NK-92 (cell line): ENCODE results near the gene ADRA2C.
"Not testable (repeated sequence)": the region's sequence is repeated elsewhere in the genome, so short reads cannot be mapped to it uniquely, and the experiment has no call there.

Experiments used
- DNase-seq: peaks from one replicate; lab custom pipeline; 2025; ENCODE audit not compliant: unreplicated experiment; lab: John Stamatoyannopoulos, UW

Gene ADRA2C

GRCh38 chr4:3810796-3811485 is 44.8 kb downstream of the ADRA2C start:
- DNase-seq = no peak

- DNase-seq = no peak
These were observed 45.4 kb downstream of the ADRA2C start for GRCh38 chr4:3811621-3812020.

GRCh38 chr4:3812211-3812934 is 46.2 kb downstream of the ADRA2C start:
- DNase-seq = no peak

GRCh38 chr4:3813151-3814052 is 47.2 kb downstream of the ADRA2C start:
- no peak for DNase-seq

- no peak for DNase-seq
These were observed 47.9 kb downstream of the ADRA2C start for GRCh38 chr4:3814053-3814570.

- not testable (repeated sequence) for DNase-seq
These were observed 48.7 kb downstream of the ADRA2C start for GRCh38 chr4:3814838-3815237.

- DNase-seq = no peak
These were observed 50.2 kb downstream of the ADRA2C start for GRCh38 chr4:3816256-3816825.

- no peak for DNase-seq
These were observed 51.1 kb downstream of the ADRA2C start for GRCh38 chr4:3816983-3817960.
